Measurements from ENCODE around the gene CEMP1. TPM values are rescaled to one million over a fixed set of nuclear protein-coding genes. Genes with fewer than 3 reads are reported as not detected.

The CEMP1 gene
- total RNA-seq, 2 donors from 2014 or later, result 1.3 to 8.1 TPM

DNA sequence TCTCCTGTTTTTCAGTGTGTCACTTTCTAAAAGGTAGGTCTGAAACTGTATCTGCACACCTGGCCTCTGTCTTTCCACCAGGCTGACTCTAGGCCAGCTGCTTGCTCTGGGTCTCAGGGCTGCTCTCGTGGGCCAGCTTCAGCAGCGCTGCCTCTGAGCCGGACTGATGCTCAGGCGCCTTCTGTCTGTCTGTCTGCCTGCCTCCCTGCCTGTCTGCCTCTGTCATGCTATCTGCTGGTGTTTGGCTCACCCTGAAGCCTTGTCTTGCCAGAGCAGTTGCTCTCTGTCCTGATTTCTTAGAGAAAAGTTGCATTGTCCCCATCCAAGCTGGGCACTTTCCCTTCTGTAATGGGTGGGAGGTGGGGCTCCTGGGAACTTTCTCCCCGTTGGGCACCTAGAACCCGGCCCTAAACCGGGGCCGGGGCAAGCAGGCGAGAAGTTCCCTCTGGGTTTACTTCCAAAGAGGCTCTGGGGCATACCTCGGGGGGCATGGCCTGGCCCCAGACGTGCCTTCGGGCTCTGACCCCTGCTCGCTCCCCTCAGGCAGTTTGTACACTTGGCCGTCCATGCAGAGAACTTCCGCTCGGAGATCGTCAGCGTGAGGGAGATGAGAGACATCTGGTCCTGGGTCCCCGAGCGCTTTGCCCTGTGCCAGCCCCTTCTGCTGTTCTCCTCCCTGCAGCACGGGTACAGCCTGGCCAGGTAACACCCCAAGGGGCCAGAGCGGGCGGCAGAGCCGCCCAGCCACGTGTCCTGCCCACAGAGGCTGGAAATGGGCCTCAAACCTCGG lies 33.3 kb downstream of the CEMP1 start:
- WGBS, result 68% methylated on average over 24 of the region's 26 CpGs
- Histone ChIP-seq H3K36me3 (no peaks in the 10 kb centered on the region), H3K27me3 (replicated peaks; ENCODE audit: insufficient read depth) (no peaks in the 10 kb centered on the region), H3K4me1 (replicated peaks) (peaks cover 13% of the 10 kb centered on the region), H3K27ac (peak overlapping the region; percentile 60 to 68), H3K4me3 (no peak overlapping the region), H3K9me3 (no peaks in the 10 kb centered on the region)
- DNase-seq (ENCODE audit: low spot score), result no peak
- intact Hi-C loops (cut with DNase I), result loop anchor here (5.0 kb wide), 1 partner anchor 71 kb away; the partner anchor contains the start of gene CCNF
- TF ChIP-seq POLR2AphosphoS5 (IDR thresholded peaks at IDR 0.05), result no peak
- TF ChIP-seq, protein P1, sequence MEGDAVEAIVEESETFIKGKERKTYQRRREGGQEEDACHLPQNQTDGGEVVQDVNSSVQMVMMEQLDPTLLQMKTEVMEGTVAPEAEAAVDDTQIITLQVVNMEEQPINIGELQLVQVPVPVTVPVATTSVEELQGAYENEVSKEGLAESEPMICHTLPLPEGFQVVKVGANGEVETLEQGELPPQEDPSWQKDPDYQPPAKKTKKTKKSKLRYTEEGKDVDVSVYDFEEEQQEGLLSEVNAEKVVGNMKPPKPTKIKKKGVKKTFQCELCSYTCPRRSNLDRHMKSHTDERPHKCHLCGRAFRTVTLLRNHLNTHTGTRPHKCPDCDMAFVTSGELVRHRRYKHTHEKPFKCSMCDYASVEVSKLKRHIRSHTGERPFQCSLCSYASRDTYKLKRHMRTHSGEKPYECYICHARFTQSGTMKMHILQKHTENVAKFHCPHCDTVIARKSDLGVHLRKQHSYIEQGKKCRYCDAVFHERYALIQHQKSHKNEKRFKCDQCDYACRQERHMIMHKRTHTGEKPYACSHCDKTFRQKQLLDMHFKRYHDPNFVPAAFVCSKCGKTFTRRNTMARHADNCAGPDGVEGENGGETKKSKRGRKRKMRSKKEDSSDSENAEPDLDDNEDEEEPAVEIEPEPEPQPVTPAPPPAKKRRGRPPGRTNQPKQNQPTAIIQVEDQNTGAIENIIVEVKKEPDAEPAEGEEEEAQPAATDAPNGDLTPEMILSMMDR (IDR thresholded peaks at IDR 0.05), result no peak
- TF ChIP-seq POLR2A (IDR thresholded peaks at IDR 0.05), result no peak

DNA sequence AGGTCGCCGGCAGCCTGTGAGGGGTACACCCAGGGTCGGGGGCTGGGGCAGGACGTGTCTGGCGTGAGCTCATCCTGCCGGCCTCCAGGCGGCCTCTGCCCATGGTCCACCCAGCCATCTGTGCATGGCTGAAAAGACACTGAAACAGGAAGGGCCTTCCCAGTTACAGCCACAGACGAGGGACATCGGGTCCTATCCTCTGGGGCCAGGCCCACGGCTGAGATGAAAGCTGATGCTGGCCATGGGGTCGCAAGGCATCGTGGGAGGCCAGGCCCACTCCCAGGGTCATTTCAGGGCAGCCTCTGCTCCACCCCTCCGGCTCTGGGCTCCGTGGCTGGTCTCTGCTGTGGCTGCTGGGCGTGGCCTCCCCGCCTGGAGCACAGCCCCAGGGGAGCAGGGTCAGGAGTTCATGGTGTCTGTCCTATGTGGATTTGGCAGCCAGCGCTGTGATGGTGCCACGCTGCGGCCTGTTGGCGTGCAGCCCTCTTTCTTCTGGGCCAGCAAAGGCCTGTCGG lies 34.0 kb downstream of the CEMP1 start:
- intact Hi-C loops (cut with DNase I), result loop anchor here (5.0 kb wide), 1 partner anchor 70 kb away; the partner anchor contains the start of gene CCNF
- Histone ChIP-seq H3K27ac (peak overlapping the region in 1 of 2 donors; percentile 68), H3K27me3 (replicated peaks; ENCODE audit: insufficient read depth) (no peaks in the 10 kb centered on the region), H3K4me1 (replicated peaks) (peaks cover 13% of the 10 kb centered on the region), H3K36me3 (no peaks in the 10 kb centered on the region), H3K9me3 (no peaks in the 10 kb centered on the region), H3K4me3 (no peak overlapping the region)
- DNase-seq (ENCODE audit: low spot score), result no peak
- WGBS, result 42% methylated on average over 21 of the region's 21 CpGs
- TF ChIP-seq POLR2AphosphoS5 (IDR thresholded peaks at IDR 0.05) (no peak), POLR2A (IDR thresholded peaks at IDR 0.05) (no peak)
- TF ChIP-seq, protein P1 (IDR thresholded peaks at IDR 0.05), result no peak

DNA sequence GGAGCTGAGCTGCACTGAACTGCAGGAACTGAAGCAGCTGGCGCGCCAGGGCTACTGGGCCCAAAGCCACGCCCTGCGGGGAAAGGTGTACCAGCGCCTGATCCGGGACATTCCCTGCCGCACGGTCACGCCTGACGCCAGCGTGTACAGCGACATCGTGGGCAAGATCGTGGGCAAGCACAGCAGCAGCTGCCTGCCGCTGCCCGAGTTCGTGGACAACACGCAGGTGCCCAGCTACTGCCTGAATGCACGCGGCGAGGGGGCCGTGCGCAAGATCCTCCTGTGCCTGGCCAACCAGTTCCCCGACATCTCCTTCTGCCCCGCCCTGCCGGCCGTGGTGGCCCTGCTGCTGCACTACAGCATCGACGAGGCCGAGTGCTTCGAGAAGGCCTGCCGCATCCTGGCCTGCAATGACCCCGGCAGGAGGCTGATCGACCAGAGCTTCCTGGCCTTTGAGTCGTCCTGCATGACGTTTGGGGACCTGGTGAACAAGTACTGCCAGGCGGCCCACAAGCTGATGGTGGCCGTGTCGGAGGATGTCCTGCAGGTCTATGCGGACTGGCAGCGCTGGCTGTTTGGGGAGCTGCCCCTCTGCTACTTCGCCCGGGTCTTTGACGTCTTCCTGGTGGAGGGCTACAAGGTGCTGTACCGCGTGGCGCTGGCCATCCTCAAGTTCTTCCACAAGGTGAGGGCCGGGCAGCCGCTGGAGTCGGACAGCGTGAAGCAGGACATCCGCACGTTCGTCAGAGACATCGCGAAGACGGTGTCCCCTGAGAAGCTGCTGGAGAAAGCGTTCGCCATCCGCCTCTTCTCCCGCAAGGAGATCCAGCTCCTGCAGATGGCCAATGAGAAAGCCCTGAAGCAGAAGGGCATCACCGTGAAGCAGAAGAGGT lies 34.7 kb downstream of the CEMP1 start:
- Histone ChIP-seq H3K27me3 (replicated peaks; ENCODE audit: insufficient read depth) (no peaks in the 10 kb centered on the region), H3K36me3 (no peaks in the 10 kb centered on the region), H3K4me3 (no peak overlapping the region), H3K4me1 (replicated peaks) (peaks cover 10% of the 10 kb centered on the region), H3K27ac (peak overlapping the region in 1 of 2 donors; percentile 68), H3K9me3 (no peaks in the 10 kb centered on the region)
- TF ChIP-seq, protein P1 (IDR thresholded peaks at IDR 0.05), result no peak
- no peak for TF ChIP-seq POLR2AphosphoS5 (IDR thresholded peaks at IDR 0.05)
- TF ChIP-seq POLR2A (IDR thresholded peaks at IDR 0.05), result no peak
- DNase-seq (ENCODE audit: low spot score), result no peak
- intact Hi-C loops (cut with DNase I), result loop anchor here (5.0 kb wide), 1 partner anchor 69 kb away; the partner anchor contains the start of gene CCNF
- 89% methylated on average over 62 of the region's 62 CpGs for WGBS

DNA sequence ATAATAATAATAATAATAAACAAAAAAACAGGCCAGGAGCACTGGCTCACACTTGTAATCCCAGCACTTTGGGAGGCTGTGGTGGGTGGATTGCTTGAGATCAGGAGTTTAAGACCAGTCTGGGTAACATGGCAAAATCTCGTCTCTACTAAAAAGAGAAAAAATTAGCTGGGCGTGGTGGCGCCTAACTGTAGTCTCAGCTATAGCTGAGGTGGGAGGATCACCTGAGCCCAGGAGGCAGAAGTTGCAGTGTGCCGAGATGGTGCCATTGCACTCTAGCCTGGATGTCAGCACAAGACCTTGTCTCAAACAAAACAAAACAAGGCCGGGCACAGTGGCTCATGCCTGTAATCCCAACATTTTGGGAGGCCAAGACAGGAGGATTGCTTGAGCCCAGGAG lies 36.2 kb downstream of the CEMP1 start:
- DNase-seq (ENCODE audit: low spot score), result no peak
- WGBS, result 85% methylated on average over 5 of the region's 5 CpGs
- TF ChIP-seq, protein P1 (IDR thresholded peaks at IDR 0.05), result no peak
- TF ChIP-seq POLR2A (IDR thresholded peaks at IDR 0.05) (no peak), POLR2AphosphoS5 (IDR thresholded peaks at IDR 0.05) (no peak)
- intact Hi-C loops (cut with DNase I), result loop anchor here (5.0 kb wide), 1 partner anchor 68 kb away; the partner anchor contains the start of gene CCNF
- Histone ChIP-seq H3K4me3 (no peak overlapping the region), H3K9me3 (no peaks in the 10 kb centered on the region), H3K4me1 (replicated peaks) (peaks cover 8% of the 10 kb centered on the region), H3K27ac (no peak overlapping the region), H3K36me3 (no peaks in the 10 kb centered on the region), H3K27me3 (replicated peaks; ENCODE audit: insufficient read depth) (no peaks in the 10 kb centered on the region)

All from prostate gland (tissue), 2 donors.